SJSA1 (cell line): ENCODE measurements around the gene PLA2G4A. TPM values are rescaled to one million over a fixed set of nuclear protein-coding genes. Genes with fewer than 3 reads are reported as not detected.

Experiments
- DNase-seq, 2 experiments: peaks; one replicate each; pipeline ENCODE4 v3.0.0-alpha.2; 2015 to 2020; ENCODE audit warnings: low spot score in 2 of 2, low read depth in 1 of 2
- H3K27ac ChIP-seq: fragments of 250-450 bp; sonication (Bioruptor Pico); 2 replicates; pipeline ENCODE4 v1.5.1; 2020; ENCODE audit warnings: mild to moderate bottlenecking, moderate library complexity
- H3K27me3 ChIP-seq: fragments of 250-450 bp; sonication (Bioruptor Pico); replicated peaks from 2 replicates; pipeline ENCODE4 v1.5.1; 2020; ENCODE audit warnings: mild to moderate bottlenecking, moderate library complexity
- H3K36me3 ChIP-seq: fragments of 250-450 bp; sonication (Bioruptor Pico); 2 replicates; pipeline ENCODE4 v1.5.1; 2020; ENCODE audit warnings: mild to moderate bottlenecking
- H3K4me1 ChIP-seq: fragments of 250-450 bp; sonication (Bioruptor Pico); replicated peaks from 2 replicates; pipeline ENCODE4 v1.6.1; 2021; ENCODE audit warnings: mild to moderate bottlenecking
- H3K4me3 ChIP-seq: fragments of 250-450 bp; sonication (Bioruptor Pico); 2 replicates; pipeline ENCODE4 v1.5.1; 2020; ENCODE audit warnings: mild to moderate bottlenecking
- H3K9me3 ChIP-seq: fragments of 250-450 bp; sonication (Bioruptor Pico); replicated peaks from 2 replicates; pipeline ENCODE4 v1.5.1; 2020; ENCODE audit warnings: mild to moderate bottlenecking
- total RNA-seq: library from RNA; depleted of rRNA; stranded (reverse); fragments of >200 nt; shearing (Covaris generic); gene quantifications from 2 replicates; pipeline ENCODE4 v1.2.3, GENCODE V29; 2014

Gene PLA2G4A
- total RNA-seq, 1 experiment from 2014 or later = 0.39 TPM

GRCh38 chr1:186925881-186926669 lies 97.3 kb downstream of the PLA2G4A start:
- no peak for DNase-seq
- Histone ChIP-seq H3K36me3 (no peaks in the 10 kb centered on the region), H3K9me3 (no peaks in the 10 kb centered on the region), H3K27me3 (no peaks in the 10 kb centered on the region), H3K4me1 (no peaks in the 10 kb centered on the region), H3K4me3 (no peak overlapping the region), H3K27ac (no peak overlapping the region)

DNA sequence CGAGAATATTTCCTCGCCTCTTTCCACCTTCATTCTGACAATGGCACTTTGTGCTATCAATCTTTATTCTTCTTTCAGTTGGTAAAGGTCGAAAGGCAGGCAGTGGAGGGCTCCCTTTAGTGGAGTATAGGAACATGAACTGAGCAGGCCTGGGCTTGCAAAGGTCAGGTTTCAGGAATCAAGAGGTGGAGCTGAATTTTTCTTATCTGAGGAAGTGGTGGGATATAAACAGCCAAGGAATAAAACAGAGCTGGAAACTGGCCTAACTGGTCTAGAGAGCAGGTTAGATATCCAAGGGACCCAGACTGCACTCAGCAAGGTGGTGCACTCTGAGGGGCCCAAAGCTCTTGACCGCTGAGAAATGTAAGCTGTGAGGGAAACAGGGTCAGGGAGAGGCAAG lies 99.1 kb downstream of the PLA2G4A start:
- Histone ChIP-seq H3K36me3 (no peaks in the 10 kb centered on the region), H3K27me3 (no peaks in the 10 kb centered on the region), H3K9me3 (no peaks in the 10 kb centered on the region), H3K4me1 (no peaks in the 10 kb centered on the region), H3K27ac (no peak overlapping the region), H3K4me3 (no peak overlapping the region)
- DNase-seq = no peak

GRCh38 chr1:186930238-186930637 lies 101.5 kb downstream of the PLA2G4A start:
- DNase-seq = no peak
- Histone ChIP-seq H3K4me1 (no peaks in the 10 kb centered on the region), H3K36me3 (no peaks in the 10 kb centered on the region), H3K4me3 (no peak overlapping the region), H3K27ac (no peak overlapping the region), H3K9me3 (no peaks in the 10 kb centered on the region), H3K27me3 (no peaks in the 10 kb centered on the region)

DNA sequence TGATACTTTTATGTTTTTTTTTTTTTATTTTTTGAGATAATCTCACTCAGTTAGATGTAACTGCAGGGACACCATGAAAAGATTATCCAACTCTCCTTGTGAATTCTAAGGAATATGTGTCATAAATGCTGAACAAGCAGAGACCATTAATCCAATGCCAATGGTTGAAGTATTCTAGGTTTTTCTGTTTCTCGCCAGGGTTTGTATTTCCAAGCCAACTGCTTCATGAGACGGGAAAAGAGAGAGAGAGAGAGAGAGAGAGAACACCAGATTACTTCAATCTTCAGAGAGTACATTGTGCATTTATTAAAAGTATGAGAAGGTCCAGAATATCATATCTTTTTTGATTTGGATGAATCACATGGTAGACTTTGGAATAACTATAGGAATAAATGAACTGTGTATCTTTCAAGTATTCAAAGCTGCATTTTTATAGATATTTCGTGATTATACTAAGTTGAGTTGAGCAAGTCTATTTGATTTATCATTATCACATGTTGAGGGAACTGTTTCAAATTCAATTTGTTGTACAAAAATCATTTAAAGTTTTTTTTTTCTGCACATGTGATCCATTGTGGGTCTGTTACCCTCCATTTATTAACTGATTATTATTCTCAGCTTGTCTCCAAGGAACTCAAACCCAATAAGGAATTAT lies 108.4 kb downstream of the PLA2G4A start:
- DNase-seq = no peak
- no peaks in the 10 kb centered on the region for H3K9me3 ChIP-seq
- H3K36me3 ChIP-seq = no peaks in the 10 kb centered on the region

DNA sequence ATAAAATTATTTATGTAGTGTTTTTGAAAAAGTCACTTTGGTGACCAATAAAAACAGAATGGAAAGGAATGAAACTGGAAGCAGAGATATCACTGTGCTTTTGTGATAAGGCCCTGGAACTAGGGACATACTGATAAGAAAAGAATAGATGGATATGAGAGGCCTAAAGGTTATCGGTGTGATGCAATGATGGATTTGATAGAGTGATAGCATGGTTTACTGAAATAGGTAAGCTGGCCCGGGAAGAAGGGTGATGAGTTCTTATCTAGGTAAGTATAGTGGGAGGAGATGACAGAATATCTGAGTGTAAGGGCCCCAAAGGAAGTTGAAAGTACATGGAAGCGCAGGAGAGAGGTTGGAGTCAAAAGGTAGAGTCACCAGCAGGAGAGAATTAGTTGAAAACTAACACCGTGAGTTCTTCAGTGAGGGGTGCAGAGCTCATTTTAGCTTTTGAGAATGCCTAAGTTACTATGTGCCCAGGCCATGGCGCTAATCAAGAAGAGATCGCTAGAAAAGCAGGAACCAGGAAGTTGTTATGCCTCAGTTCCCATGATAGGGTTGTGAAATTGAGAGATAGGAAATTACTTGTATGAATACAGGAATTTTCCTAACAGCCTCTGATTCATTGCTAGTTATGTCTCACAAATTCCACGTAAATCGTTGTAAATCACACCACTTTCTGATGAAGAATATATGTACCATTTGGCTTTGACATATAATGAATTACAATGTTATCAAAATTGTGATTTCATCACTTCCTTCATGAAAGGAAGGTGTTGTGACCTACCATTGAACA lies 115.3 kb downstream of the PLA2G4A start:
- Histone ChIP-seq H3K36me3 (no peaks in the 10 kb centered on the region), H3K4me3 (no peak overlapping the region), H3K27ac (no peak overlapping the region), H3K4me1 (no peaks in the 10 kb centered on the region), H3K9me3 (no peaks in the 10 kb centered on the region), H3K27me3 (no peaks in the 10 kb centered on the region)
- DNase-seq = no peak

More for the DNA sequence above, 108.4 kb downstream of the PLA2G4A start:
- no peak overlapping the region for H3K27ac ChIP-seq
- H3K27me3 ChIP-seq = no peaks in the 10 kb centered on the region
- H3K4me1 ChIP-seq = no peaks in the 10 kb centered on the region
- H3K4me3 ChIP-seq = no peak overlapping the region

DNA sequence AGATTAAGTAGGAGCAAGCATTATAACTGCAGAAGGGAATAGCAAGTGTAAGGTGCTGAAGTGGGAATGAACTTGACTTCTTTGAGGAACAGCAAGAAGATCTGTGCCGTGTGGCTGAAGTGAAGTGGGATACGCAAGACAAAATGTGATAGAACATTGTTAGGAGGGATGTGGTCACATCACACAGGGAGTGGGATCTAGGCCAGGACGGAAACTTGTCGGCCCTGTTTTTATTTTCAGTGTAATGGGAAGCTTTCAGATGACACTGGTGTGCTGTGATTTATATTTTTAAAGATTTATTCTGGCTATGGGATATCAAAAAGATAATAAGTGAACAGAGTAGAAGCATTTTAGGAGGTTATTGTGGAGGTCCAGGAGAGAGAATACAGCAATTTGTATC lies 116.4 kb downstream of the PLA2G4A start:
- Histone ChIP-seq H3K9me3 (no peaks in the 10 kb centered on the region), H3K36me3 (no peaks in the 10 kb centered on the region), H3K27me3 (no peaks in the 10 kb centered on the region), H3K27ac (no peak overlapping the region), H3K4me1 (no peaks in the 10 kb centered on the region), H3K4me3 (no peak overlapping the region)
- DNase-seq = no peak

GRCh38 chr1:186948535-186948934 lies 119.8 kb downstream of the PLA2G4A start:
- no peak for DNase-seq

DNA sequence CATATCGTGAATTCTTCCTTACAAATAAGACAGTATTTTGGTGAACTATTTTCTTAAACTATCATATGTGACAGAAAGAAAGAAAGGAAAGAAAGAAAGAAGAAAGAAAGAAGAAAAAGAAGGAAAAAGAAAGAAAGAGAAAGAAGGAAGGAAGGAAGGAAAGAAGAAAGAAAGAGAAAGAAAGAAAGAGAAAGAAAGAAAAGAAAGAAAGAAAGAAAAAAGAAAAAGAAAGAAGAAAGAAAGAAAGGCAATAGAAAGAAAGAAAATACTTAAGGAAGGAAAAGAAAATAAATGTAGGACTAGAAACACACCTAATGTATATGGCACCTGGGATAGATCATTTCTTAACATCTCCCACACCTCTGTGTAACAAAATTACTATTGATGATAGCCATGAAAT lies 120.4 kb downstream of the PLA2G4A start:
- Histone ChIP-seq H3K9me3 (no peaks in the 10 kb centered on the region), H3K36me3 (no peaks in the 10 kb centered on the region), H3K4me1 (no peaks in the 10 kb centered on the region), H3K4me3 (no peak overlapping the region), H3K27me3 (no peaks in the 10 kb centered on the region), H3K27ac (no peak overlapping the region)
- DNase-seq = no peak

More at GRCh38 chr1:186948535-186948934, 119.8 kb downstream of the PLA2G4A start:
- H3K36me3 ChIP-seq = no peaks in the 10 kb centered on the region
- no peaks in the 10 kb centered on the region for H3K9me3 ChIP-seq
- H3K27me3 ChIP-seq = no peaks in the 10 kb centered on the region
- no peak overlapping the region for H3K4me3 ChIP-seq
- no peak overlapping the region for H3K27ac ChIP-seq
- H3K4me1 ChIP-seq = no peaks in the 10 kb centered on the region

DNA sequence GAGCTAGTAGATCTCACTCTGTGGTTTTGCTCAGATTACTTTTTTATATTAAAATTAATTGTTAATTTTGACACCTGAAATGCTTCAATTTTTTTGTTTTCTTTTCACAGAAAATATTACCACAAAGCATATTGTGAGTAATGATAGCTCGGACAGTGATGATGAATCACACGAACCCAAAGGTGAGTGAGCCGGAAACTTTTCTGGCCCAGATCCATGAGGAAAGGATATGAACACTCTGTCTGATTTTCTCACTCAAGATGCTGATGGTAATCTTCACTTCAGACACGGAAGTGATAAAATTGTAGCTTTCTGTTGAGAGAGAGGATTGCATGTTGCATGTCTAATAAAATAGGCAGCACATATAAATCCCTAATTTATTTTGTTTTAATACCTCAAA lies 121.8 kb downstream of the PLA2G4A start:
- Histone ChIP-seq H3K36me3 (no peaks in the 10 kb centered on the region), H3K9me3 (no peaks in the 10 kb centered on the region), H3K27me3 (no peaks in the 10 kb centered on the region), H3K27ac (no peak overlapping the region), H3K4me3 (no peak overlapping the region), H3K4me1 (no peaks in the 10 kb centered on the region)
- no peak for DNase-seq

DNA sequence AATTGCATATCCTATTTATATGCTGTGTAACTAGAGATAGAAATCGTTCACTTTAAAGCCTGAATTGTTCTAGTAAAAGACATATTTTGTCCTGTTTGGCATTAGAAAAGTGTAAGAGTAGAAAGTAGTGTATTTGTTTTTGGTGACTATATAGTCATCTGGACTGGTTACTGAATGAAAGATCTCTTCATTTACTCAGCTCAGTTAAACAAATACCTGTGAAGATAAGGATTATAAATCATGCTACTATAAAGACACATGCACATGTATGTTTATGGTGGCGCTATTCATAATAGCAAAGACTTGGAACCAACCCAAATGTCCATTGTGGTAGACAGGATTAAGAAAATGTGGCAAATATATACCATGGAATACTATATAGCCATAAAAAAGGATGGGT lies 125.1 kb downstream of the PLA2G4A start:
- Histone ChIP-seq H3K9me3 (no peaks in the 10 kb centered on the region), H3K4me1 (no peaks in the 10 kb centered on the region), H3K27me3 (no peaks in the 10 kb centered on the region), H3K36me3 (no peaks in the 10 kb centered on the region), H3K4me3 (no peak overlapping the region), H3K27ac (no peak overlapping the region)
- DNase-seq = no peak

DNA sequence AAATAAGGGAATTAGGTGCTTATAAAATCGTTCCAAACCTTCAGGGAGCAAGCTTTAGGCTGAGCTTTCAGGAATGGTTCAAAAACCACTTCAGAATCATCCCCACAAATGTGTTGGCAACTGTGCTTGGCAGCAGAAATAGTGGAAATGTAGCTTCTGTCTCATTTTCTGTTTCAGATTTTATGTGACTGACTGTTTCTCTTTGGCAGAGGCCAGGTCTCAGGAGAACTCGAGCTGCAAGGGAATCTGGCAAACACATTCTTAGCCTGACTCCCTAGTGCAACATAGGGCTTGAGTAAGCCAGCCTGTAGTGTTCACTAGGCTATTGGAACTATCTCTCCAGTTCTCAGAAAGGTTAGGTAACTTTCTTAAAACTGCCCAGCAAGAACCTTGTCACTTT lies 128.6 kb downstream of the PLA2G4A start:
- no peaks in the 10 kb centered on the region for H3K27me3 ChIP-seq
- no peak for DNase-seq
- H3K4me3 ChIP-seq = no peak overlapping the region
- H3K36me3 ChIP-seq = no peaks in the 10 kb centered on the region
- no peak overlapping the region for H3K27ac ChIP-seq
- H3K4me1 ChIP-seq = no peaks in the 10 kb centered on the region
- no peaks in the 10 kb centered on the region for H3K9me3 ChIP-seq

DNA sequence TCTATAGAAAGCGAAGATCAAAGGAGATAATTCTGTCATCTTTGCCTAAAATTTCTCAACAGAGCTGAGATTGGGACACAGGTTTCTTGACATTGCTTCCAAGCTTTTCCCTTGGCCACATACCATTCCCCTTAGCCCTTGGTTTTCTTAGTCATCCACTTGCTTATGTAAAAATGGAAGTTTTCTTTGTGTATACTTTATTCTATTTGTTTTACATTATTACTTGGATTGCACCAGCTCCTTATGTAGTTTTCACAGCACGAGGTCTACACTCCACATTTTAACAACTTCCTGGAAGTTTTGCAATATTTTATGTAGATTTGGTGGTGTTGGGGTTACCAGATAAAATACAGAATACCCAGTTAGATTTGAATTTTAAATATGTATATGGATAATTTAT lies 129.8 kb downstream of the PLA2G4A start:
- Histone ChIP-seq H3K36me3 (no peaks in the 10 kb centered on the region), H3K27me3 (no peaks in the 10 kb centered on the region), H3K4me3 (no peak overlapping the region), H3K4me1 (no peaks in the 10 kb centered on the region), H3K27ac (no peak overlapping the region), H3K9me3 (no peaks in the 10 kb centered on the region)
- DNase-seq = no peak

DNA sequence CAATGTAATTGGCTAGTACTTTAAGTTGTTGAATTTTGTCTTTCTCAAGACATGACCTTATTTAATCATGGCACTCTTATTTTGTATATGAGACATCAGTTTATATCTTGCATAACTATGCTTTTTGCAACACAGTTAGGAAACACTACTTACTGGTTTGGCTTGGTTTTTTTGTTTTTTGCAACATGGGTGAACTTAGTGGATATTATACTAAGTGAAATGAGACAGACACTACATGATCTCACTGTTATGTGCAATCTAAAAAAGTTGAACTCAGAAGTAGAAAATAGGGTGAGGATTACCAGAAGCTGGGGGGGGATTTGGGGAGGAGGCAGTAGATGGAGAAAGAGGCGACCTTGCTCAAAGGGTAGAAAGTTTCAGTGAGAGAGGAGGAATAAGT lies 132.1 kb downstream of the PLA2G4A start:
- Histone ChIP-seq H3K9me3 (no peaks in the 10 kb centered on the region), H3K27me3 (no peaks in the 10 kb centered on the region), H3K36me3 (no peaks in the 10 kb centered on the region), H3K4me1 (no peaks in the 10 kb centered on the region), H3K27ac (no peak overlapping the region), H3K4me3 (no peak overlapping the region)
- DNase-seq = no peak

DNA sequence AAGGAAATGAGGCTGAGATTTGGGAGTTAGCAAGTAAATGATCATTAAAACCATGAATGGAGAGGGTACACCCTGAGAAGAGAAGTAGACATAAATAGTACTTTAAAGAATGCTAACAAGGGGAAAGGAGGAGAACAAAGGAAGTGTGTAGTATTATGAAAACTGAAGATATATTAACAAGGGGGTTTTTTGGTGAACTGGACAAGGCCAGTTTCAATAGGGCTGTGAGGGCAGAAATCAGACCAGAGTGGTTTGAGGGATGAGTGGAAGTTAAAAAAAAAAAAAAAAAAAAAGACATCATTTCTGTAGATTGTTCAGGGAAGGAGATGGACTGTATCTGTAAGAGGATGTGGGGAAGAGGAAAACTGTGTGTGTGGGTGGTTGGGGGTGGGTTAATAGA lies 137.1 kb downstream of the PLA2G4A start:
- no peak overlapping the region for H3K4me3 ChIP-seq
- DNase-seq = no peak
- H3K9me3 ChIP-seq = no peaks in the 10 kb centered on the region
- H3K27me3 ChIP-seq = no peaks in the 10 kb centered on the region
- no peak overlapping the region for H3K27ac ChIP-seq
- no peaks in the 10 kb centered on the region for H3K36me3 ChIP-seq
- peaks cover 18% of the 10 kb centered on the region for H3K4me1 ChIP-seq
